ENCODE measurements around the gene HNRNPAB. TPM values are rescaled to one million over a fixed set of nuclear protein-coding genes. Genes with fewer than 3 reads are reported as not detected.

Gene HNRNPAB
- total RNA-seq, 4 donors from 2014 or later, result 79.9 to 140 (median 106) TPM

DNA sequence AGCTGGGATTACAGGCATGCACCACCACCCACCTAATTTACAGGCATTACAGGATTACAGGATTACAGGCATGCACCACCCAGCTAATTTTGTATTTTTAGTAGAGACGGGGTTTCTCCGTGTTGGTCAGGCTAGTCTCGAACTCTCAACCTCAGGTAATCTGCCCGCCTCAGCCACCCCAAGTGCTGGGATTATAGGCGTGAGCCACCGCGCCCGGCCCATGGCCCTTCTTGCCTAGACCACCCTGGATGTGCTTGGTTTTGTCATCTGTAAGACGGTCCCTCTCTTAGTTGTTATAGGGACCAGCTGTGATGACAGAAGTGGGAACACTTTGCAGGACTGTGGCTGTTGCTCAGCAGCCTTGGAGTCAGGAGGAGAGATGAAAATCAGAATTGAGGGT lies 31.8 kb downstream of the HNRNPAB start:
- no peak overlapping the region for H3K27ac ChIP-seq
- peaks cover 0 to 58% (median 8%) of the 10 kb centered on the region in 3 donors for H3K4me1 ChIP-seq
- no peaks in the 10 kb centered on the region for H3K9me3 ChIP-seq
- peaks cover 0 to 2% of the 10 kb centered on the region in 2 donors for H3K36me3 ChIP-seq
- no peaks in the 10 kb centered on the region for H3K27me3 ChIP-seq
- ATAC-seq, result no peak
- WGBS, 2 donors (ENCODE audit: low coverage in 1 of 2), result 92 to 95% methylated on average over 5 of the region's 9 CpGs
- TF ChIP-seq POLR2AphosphoS5 (IDR thresholded peaks at IDR 0.05) (no peak), EP300 (IDR thresholded peaks at IDR 0.05) (no peak), POLR2A (IDR thresholded peaks at IDR 0.05) (no peak)
- TF ChIP-seq, protein P1, sequence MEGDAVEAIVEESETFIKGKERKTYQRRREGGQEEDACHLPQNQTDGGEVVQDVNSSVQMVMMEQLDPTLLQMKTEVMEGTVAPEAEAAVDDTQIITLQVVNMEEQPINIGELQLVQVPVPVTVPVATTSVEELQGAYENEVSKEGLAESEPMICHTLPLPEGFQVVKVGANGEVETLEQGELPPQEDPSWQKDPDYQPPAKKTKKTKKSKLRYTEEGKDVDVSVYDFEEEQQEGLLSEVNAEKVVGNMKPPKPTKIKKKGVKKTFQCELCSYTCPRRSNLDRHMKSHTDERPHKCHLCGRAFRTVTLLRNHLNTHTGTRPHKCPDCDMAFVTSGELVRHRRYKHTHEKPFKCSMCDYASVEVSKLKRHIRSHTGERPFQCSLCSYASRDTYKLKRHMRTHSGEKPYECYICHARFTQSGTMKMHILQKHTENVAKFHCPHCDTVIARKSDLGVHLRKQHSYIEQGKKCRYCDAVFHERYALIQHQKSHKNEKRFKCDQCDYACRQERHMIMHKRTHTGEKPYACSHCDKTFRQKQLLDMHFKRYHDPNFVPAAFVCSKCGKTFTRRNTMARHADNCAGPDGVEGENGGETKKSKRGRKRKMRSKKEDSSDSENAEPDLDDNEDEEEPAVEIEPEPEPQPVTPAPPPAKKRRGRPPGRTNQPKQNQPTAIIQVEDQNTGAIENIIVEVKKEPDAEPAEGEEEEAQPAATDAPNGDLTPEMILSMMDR (IDR thresholded peaks at IDR 0.05), result no peak
- no peak overlapping the region for H3K4me3 ChIP-seq

DNA sequence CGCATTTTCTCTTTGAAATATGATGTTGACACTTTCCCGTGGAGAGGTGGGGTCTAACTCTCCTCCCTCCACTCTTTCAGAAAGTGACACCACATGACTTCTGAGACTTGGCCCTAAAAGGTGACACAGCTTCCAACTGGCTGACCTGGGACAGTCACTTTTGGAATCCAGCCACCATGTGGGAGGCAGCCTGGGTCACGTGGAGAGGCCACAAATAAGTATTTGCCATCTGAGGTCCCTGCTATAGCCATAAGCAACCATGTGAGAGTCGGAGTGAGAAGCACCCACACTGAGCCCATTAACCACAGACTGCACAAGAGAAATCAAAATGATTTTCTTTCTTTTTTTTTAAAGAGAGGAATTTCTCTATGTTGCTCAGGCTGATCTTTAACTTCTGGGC lies 32.3 kb downstream of the HNRNPAB start:
- H3K36me3 ChIP-seq, result no peaks in the 10 kb centered on the region
- peaks cover 0 to 52% (median 3%) of the 10 kb centered on the region in 3 donors for H3K4me1 ChIP-seq
- H3K4me3 ChIP-seq, result no peak overlapping the region
- H3K27ac ChIP-seq, result no peak overlapping the region
- H3K27me3 ChIP-seq, result no peaks in the 10 kb centered on the region
- WGBS, 2 donors (ENCODE audit: low coverage in 1 of 2), result 69 to 78% methylated on average over 3 to 4 of the region's 4 CpGs
- TF ChIP-seq, protein P1 (IDR thresholded peaks at IDR 0.05), result no peak
- TF ChIP-seq POLR2AphosphoS5 (IDR thresholded peaks at IDR 0.05) (no peak), EP300 (IDR thresholded peaks at IDR 0.05) (no peak), POLR2A (IDR thresholded peaks at IDR 0.05) (no peak)
- H3K9me3 ChIP-seq, result no peaks in the 10 kb centered on the region
- ATAC-seq, result no peak

DNA sequence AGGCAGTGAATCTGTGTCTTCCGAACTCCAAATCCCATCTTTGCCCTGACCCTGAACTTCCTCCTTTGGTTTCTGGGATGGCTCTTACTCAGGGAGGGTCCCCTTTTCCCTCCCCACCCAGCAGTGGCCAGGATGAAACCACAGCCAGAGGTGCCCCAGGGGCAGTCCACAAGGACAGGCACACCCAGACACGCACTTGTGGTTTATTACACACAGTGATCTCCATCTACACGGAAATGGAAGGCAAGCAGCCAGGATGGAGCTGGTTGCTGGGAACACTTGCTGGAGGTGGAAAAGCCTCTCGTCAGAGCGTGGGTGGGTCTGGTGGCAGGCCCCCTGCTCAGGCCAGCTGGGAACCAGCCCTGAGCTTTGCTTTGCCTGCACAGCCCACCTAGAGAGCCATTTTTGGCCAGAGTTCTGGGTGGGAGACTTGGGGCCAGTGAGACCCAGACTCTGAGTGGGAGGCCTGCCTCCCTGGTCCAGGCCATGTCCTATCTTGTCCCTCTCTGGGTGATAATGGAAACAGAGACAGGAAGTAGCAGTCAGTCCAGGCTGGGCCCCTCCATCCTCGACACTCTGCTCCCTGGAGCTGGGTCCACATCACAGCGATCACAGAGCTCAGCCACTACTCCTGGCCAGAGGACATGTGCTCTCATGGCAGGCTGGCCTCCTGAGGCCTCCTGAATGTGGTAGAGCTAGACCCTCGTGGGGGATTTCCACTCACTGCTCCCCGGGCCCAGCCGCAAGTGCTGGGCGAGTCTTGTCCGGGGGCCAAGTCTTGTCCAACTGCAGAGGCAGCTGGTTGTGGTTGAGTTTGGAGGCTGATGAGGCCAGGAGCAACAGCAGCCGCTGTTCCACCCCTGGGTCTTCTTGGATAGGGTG lies 33.3 kb downstream of the HNRNPAB start:
- 58 to 72% methylated on average over 3 of the region's 13 CpGs for WGBS, 2 donors (ENCODE audit: low coverage in 1 of 2)
- no peaks in the 10 kb centered on the region for H3K27me3 ChIP-seq
- no peak overlapping the region for H3K27ac ChIP-seq
- TF ChIP-seq, protein P1 (IDR thresholded peaks at IDR 0.05), result no peak
- TF ChIP-seq EP300 (IDR thresholded peaks at IDR 0.05) (no peak), POLR2AphosphoS5 (IDR thresholded peaks at IDR 0.05) (no peak), POLR2A (IDR thresholded peaks at IDR 0.05) (no peak)
- H3K9me3 ChIP-seq, result no peaks in the 10 kb centered on the region
- ATAC-seq, result no peak
- H3K4me3 ChIP-seq, result no peak overlapping the region
- H3K36me3 ChIP-seq, result no peaks in the 10 kb centered on the region
- H3K4me1 ChIP-seq, result peaks cover 0 to 49% (median 3%) of the 10 kb centered on the region in 3 donors

DNA sequence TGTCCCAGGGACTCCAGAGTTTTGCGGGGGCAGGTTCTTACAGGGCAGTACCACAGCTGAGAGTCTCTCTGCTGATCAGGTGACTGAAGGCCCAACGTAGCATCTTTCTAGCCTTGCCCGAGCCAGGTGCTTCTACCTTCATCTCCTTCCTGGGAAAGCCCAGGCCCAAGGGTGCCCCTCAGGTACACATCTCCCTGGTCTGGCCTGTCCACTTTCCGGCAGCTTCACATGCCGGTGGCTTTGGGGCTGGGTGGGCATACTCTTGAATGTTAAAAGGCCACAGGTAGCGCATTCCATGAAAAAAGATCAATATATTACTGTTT lies 33.9 kb downstream of the HNRNPAB start:
- WGBS, 2 donors (ENCODE audit: low coverage in 1 of 2), result 92 to 100% methylated on average over 2 of the region's 6 CpGs

More for the DNA sequence above, 33.9 kb downstream of the HNRNPAB start:
- no peak overlapping the region for H3K27ac ChIP-seq
- peaks cover 0 to 43% (median 0%) of the 10 kb centered on the region in 3 donors for H3K4me1 ChIP-seq
- no peaks in the 10 kb centered on the region for H3K27me3 ChIP-seq
- TF ChIP-seq EP300 (IDR thresholded peaks at IDR 0.05), result no peak
- no peak for TF ChIP-seq POLR2AphosphoS5 (IDR thresholded peaks at IDR 0.05)
- TF ChIP-seq, protein P1 (IDR thresholded peaks at IDR 0.05), result no peak
- no peak overlapping the region for H3K4me3 ChIP-seq
- no peaks in the 10 kb centered on the region for H3K36me3 ChIP-seq
- ATAC-seq, result no peak
- no peaks in the 10 kb centered on the region for H3K9me3 ChIP-seq
